ENCODE data around the gene GFAP. TPM values are rescaled to one million over a fixed set of nuclear protein-coding genes. Genes with fewer than 3 reads are reported as not detected.
"Not testable (repeated sequence)": the region's sequence is repeated elsewhere in the genome, so short reads cannot be mapped to it uniquely, and the experiment has no call there.

Gene GFAP
- total and polyA plus RNA-seq, 5 donors from 2014 or later: not detected

DNA sequence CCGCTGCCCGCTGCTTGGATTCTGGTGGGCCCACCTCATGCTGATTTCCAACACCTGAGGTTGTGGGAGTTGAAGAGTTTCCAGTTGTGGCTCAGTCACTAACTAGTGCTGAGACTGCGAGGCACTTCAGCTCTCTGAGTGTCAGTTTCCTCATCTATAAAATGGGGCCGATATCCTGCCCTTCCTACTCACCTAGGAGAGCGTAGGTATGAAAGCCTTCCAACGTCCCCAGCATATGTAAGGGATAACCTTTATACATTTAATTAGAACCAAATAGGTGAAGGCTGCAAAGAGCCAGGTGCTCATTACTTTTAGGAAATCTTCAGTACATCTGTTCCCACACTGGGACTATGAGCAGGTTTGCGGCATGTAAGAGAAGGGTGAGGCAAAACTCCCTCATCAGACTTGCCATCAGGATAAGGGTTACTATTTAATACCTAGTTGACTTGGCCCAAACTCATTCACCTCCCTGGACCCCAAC is 33.1 kb upstream of the GFAP start:
- ATAC-seq (ENCODE audit: low read depth in 2 of 2) (no peak), DNase-seq (no peak)
- Histone ChIP-seq H3K4me3 (ENCODE audit: low read depth, low read length) (peak overlapping the region; percentile 97), H3K27ac (ENCODE audit: insufficient read depth, low read length, poor library complexity, severe bottlenecking) (no peak overlapping the region), H3K36me3 (ENCODE audit: control insufficient read depth, insufficient read depth, low read length) (no peaks in the 10 kb centered on the region), H3K9me3 (ENCODE audit: control insufficient read depth in 2 of 2, low read length in 2 of 2) (no peaks in the 10 kb centered on the region), H3K27me3 (ENCODE audit: control insufficient read depth, insufficient read depth, low read length) (no peaks in the 10 kb centered on the region), H3K4me1 (ENCODE audit: control insufficient read depth, insufficient read depth, low read length, poor library complexity, severe bottlenecking) (peaks cover 16% of the 10 kb centered on the region)
- peaks cover 4% of the 10 kb centered on the region for H3K27me3 Mint-ChIP-seq
- H3K4me1 Mint-ChIP-seq: peaks cover 0 to 18% (median 6%) of the 10 kb centered on the region in 4 donors
- no peaks in the 10 kb centered on the region for H3K36me3 Mint-ChIP-seq
- peak overlapping the region in 2 of 3 donors; percentile 93 to 98 for H3K27ac Mint-ChIP-seq
- peak overlapping the region; percentile 87 to 98 (median 96) for H3K4me3 Mint-ChIP-seq
- no peaks in the 10 kb centered on the region for H3K9me3 Mint-ChIP-seq

DNA sequence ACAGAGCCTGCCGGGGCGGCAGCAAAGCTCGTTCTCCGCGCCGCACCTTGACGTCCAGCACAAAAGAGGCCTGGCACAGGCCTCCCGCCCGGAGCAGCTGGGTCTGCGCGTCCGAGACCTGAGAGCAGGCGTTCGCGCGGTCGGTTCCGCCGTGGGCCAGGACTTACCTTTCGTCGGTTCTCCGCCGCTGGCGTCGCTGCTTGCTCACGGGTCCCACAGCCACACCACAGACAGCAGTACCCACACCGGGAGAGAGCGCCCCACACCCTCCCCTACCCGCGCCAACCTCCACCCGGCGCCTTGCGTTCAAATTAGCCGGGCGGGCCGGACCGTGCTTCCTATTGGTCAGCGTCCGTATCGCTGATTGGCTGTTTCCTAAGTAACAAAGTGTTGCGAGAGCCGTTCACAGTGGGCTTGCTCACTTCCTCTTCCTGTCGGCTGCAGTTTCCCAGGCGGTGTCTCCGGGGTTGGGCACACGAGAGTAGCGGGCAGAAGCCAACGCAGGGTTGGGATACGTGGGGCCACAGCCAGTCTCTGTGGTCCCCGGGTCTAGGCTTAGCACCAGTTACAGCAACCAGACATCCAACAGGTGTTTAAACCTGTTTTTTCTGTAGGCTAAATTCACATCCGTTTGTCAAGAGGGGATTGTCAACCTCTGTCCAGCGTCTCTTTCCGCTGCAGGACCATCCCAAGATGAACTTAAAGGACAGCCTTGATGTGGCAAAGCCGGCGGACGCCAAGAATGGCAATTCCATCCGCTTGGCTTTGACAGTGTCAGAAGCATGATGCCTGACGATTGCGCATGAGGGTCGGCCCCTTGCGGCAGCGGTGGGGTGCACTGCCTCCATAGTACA is 32.4 kb upstream of the GFAP start, which contains the start of gene KIF18B:
Gene KIF18B (minus strand): TSS at position 313 of the 854 bp plus-strand sequence. CDS start 11,429 bp downstream, outside the sequence.
- H3K9me3 Mint-ChIP-seq: no peaks in the 10 kb centered on the region
- Histone ChIP-seq H3K27ac (ENCODE audit: insufficient read depth, low read length, poor library complexity, severe bottlenecking) (peak within 1 kb of the TSS; percentile 74), H3K36me3 (ENCODE audit: control insufficient read depth, insufficient read depth, low read length) (no peaks in the 10 kb centered on the region), H3K27me3 (ENCODE audit: control insufficient read depth, insufficient read depth, low read length) (no peaks in the 10 kb centered on the region), H3K4me3 (ENCODE audit: low read depth, low read length) (peak within 1 kb of the TSS; percentile 97), H3K4me1 (ENCODE audit: control insufficient read depth, insufficient read depth, low read length, poor library complexity, severe bottlenecking) (peaks cover 19% of the 10 kb centered on the region), H3K9me3 (ENCODE audit: control insufficient read depth in 2 of 2, low read length in 2 of 2) (no peaks in the 10 kb centered on the region)
- H3K4me1 Mint-ChIP-seq: peaks cover 0 to 23% (median 6%) of the 10 kb centered on the region in 4 donors
- ATAC-seq (ENCODE audit: low read depth in 2 of 2) (peak; percentile 99 to 100), DNase-seq (peak; percentile 83 to 97 (median 88))
- no peaks in the 10 kb centered on the region for H3K36me3 Mint-ChIP-seq
- H3K27ac Mint-ChIP-seq: peak within 1 kb of the TSS; percentile 93 to 98 (median 95)
- peak within 1 kb of the TSS; percentile 87 to 98 (median 96) for H3K4me3 Mint-ChIP-seq
- H3K27me3 Mint-ChIP-seq: peaks cover 4% of the 10 kb centered on the region

DNA sequence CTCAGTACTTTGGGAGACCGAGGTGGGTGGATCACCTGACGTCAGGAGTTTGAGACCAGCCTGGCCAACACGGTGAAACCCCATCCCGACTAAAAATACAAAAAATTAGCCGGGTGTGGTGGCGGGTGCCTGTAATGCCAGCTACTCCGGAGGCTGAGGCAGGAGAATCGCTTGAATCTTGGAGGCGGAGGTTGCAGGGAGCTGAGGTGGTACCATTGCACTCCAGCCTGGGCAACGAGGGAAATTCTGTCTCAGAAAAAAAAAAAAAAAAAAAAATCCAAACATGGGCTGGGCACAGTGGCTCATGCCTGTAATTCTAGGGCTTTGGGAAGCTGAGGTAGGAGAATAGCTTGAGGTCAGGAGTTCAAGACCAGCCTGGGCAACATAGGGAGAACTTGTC is 30.4 kb upstream of the GFAP start:
- H3K27me3 Mint-ChIP-seq; ATAC-seq (ENCODE audit: low read depth in 2 of 2): not testable (repeated sequence)
- H3K4me3 Mint-ChIP-seq: peak overlapping the region in 2 of 4 donors; percentile 22 to 41

DNA sequence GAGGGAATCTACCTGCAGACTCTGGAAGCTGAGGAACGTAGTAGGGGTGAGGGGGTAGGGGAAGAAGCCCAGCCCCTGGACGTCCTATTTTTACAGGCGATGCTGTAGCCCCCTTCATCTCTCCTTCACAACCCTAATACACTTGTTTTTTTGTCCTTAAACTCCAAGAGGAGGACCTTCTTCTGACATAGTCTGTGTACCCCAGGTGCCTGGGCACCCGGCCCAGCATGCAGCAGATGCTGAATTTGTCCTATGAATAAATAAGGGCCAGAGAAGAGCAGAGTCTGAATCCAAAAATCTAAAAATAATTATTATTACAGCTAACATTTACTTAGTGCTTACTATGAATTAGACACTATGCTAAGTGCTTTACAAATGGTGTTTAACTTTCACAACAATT is 27.2 kb upstream of the GFAP start:
- Histone ChIP-seq H3K4me1 (ENCODE audit: control insufficient read depth, insufficient read depth, low read length, poor library complexity, severe bottlenecking) (peaks cover 25% of the 10 kb centered on the region), H3K9me3 (ENCODE audit: control insufficient read depth in 2 of 2, low read length in 2 of 2) (no peaks in the 10 kb centered on the region), H3K27me3 (ENCODE audit: control insufficient read depth, insufficient read depth, low read length) (no peaks in the 10 kb centered on the region), H3K36me3 (ENCODE audit: control insufficient read depth, insufficient read depth, low read length) (no peaks in the 10 kb centered on the region), H3K4me3 (ENCODE audit: low read depth, low read length) (no peak overlapping the region), H3K27ac (ENCODE audit: insufficient read depth, low read length, poor library complexity, severe bottlenecking) (peak overlapping the region; percentile 44)
- DNase-seq (no peak), ATAC-seq (ENCODE audit: low read depth in 2 of 2) (no peak)
- no peaks in the 10 kb centered on the region for H3K36me3 Mint-ChIP-seq
- H3K4me1 Mint-ChIP-seq: peaks cover 0 to 22% (median 14%) of the 10 kb centered on the region in 4 donors
- H3K27ac Mint-ChIP-seq: peak overlapping the region in 1 of 3 donors; percentile 21
- no peaks in the 10 kb centered on the region for H3K27me3 Mint-ChIP-seq
- peaks cover 0 to 2% (median 0%) of the 10 kb centered on the region in 7 donors for H3K9me3 Mint-ChIP-seq
- H3K4me3 Mint-ChIP-seq: peak overlapping the region in 3 of 4 donors; percentile 29 to 77 (median 71)

More for the DNA sequence above, 30.4 kb upstream of the GFAP start:
- not testable (repeated sequence) for H3K27me3 ChIP-seq (ENCODE audit: control insufficient read depth, insufficient read depth, low read length); H3K9me3 ChIP-seq (ENCODE audit: control insufficient read depth in 2 of 2, low read length in 2 of 2); H3K27ac Mint-ChIP-seq; H3K9me3 Mint-ChIP-seq; H3K4me3 ChIP-seq (ENCODE audit: low read depth, low read length); H3K27ac ChIP-seq (ENCODE audit: insufficient read depth, low read length, poor library complexity, severe bottlenecking); DNase-seq; H3K36me3 ChIP-seq (ENCODE audit: control insufficient read depth, insufficient read depth, low read length); H3K36me3 Mint-ChIP-seq
- peaks cover 32% of the 10 kb centered on the region for H3K4me1 ChIP-seq (ENCODE audit: control insufficient read depth, insufficient read depth, low read length, poor library complexity, severe bottlenecking)
- peaks cover 0 to 32% (median 13%) of the 10 kb centered on the region in 4 donors for H3K4me1 Mint-ChIP-seq

DNA sequence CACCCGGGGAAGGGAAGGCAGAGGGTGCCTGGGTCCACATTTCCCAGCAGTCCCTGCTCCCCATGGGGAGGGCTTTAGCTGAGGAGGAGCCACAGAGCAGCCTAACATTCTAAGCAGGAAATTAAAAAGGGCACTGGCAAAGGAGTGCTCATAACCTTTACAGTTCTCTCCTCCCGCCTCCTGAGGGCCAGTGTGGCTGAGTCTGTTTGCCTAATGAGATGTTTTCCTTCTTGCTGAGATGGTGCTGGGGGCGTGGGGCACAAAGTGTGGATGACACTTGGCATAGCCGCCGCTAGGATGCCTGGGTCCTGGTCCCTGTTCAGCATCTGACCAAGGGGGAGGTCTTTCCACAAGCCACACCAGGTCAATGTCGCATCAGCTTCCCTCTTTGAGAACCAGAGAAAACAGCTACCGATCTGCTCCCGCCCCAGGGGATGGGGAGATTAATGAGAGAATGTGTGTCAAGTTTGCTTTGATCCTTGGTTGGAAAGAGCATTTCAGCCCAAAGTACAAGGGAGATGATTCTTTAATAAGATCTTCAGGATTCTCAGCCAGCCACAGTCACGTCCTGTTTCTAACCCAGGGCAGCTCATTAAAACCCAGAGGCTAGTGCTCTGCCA is 26.5 kb upstream of the GFAP start:
- Mint-ChIP-seq H3K4me3 (peak overlapping the region; percentile 16 to 77 (median 40)), H3K27me3 (no peaks in the 10 kb centered on the region), H3K4me1 (peaks cover 0 to 21% (median 17%) of the 10 kb centered on the region in 4 donors), H3K9me3 (peaks cover 0 to 2% (median 0%) of the 10 kb centered on the region in 7 donors), H3K27ac (peak overlapping the region; percentile 21 to 74 (median 48)), H3K36me3 (no peaks in the 10 kb centered on the region)
- H3K27ac ChIP-seq (ENCODE audit: insufficient read depth, low read length, poor library complexity, severe bottlenecking): peak overlapping the region; percentile 44
- peaks cover 19% of the 10 kb centered on the region for H3K4me1 ChIP-seq (ENCODE audit: control insufficient read depth, insufficient read depth, low read length, poor library complexity, severe bottlenecking)
- ATAC-seq (ENCODE audit: low read depth in 2 of 2) (peak; percentile 64 to 70), DNase-seq (peak in 1 of 3 donors; percentile 41)
- peak overlapping the region; percentile 55 for H3K4me3 ChIP-seq (ENCODE audit: low read depth, low read length)
- H3K36me3 ChIP-seq (ENCODE audit: control insufficient read depth, insufficient read depth, low read length): no peaks in the 10 kb centered on the region
- no peaks in the 10 kb centered on the region for H3K27me3 ChIP-seq (ENCODE audit: control insufficient read depth, insufficient read depth, low read length)
- no peaks in the 10 kb centered on the region for H3K9me3 ChIP-seq (ENCODE audit: control insufficient read depth in 2 of 2, low read length in 2 of 2)

DNA sequence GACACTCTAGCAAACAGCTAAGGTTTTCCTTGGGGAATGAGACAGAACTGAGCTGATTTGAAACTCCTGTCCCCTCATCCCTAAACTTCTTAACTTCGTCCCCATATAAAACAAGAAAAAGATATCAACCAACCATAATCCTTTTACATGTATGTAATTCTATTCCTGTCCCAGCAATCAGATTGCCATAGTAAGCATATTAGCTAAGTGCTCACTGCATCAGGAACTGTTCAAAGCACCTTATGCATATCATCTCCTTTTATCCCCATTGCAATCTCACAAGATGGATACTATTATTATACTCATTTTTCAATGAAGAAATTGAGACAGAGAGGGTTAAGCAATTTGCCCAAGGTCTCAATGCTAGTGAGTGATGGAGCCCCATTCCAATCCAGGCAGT is 25.5 kb upstream of the GFAP start:
- no peak overlapping the region for H3K4me3 ChIP-seq (ENCODE audit: low read depth, low read length)
- H3K27me3 ChIP-seq (ENCODE audit: control insufficient read depth, insufficient read depth, low read length): no peaks in the 10 kb centered on the region
- H3K4me1 Mint-ChIP-seq: peaks cover 0 to 17% (median 11%) of the 10 kb centered on the region in 4 donors
- H3K27me3 Mint-ChIP-seq: no peaks in the 10 kb centered on the region
- no peak overlapping the region for H3K27ac ChIP-seq (ENCODE audit: insufficient read depth, low read length, poor library complexity, severe bottlenecking)
- H3K4me3 Mint-ChIP-seq: no peak overlapping the region
- H3K36me3 ChIP-seq (ENCODE audit: control insufficient read depth, insufficient read depth, low read length): no peaks in the 10 kb centered on the region
- ATAC-seq (ENCODE audit: low read depth in 2 of 2) (no peak), DNase-seq (no peak)
- no peak overlapping the region for H3K27ac Mint-ChIP-seq
- H3K9me3 Mint-ChIP-seq: peaks cover 0 to 2% (median 0%) of the 10 kb centered on the region in 7 donors
- no peaks in the 10 kb centered on the region for H3K36me3 Mint-ChIP-seq
- peaks cover 15% of the 10 kb centered on the region for H3K4me1 ChIP-seq (ENCODE audit: control insufficient read depth, insufficient read depth, low read length, poor library complexity, severe bottlenecking)
- H3K9me3 ChIP-seq (ENCODE audit: control insufficient read depth in 2 of 2, low read length in 2 of 2): no peaks in the 10 kb centered on the region

DNA sequence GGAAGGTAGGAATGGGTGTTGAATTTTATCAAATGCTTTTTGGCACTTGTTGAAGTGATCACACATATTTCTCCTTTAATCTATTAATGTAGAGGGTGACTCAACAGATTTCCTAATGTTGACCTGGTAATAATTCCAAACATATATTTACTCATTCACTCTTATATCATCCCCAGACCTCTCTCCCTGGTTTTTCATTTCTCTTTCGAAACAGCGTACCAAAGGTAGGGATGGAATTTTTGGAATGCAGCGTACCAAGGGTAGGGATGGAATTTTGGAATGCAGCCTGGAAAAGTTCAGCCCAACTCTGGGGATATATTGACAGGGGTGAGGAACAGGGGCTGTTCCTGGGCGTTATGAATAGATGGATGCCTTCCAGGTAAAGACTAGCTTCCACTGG is 25.0 kb upstream of the GFAP start:
- H3K36me3 Mint-ChIP-seq: no peaks in the 10 kb centered on the region
- ATAC-seq (ENCODE audit: low read depth in 2 of 2) (no peak), DNase-seq (no peak)
- Histone ChIP-seq H3K36me3 (ENCODE audit: control insufficient read depth, insufficient read depth, low read length) (no peaks in the 10 kb centered on the region), H3K27ac (ENCODE audit: insufficient read depth, low read length, poor library complexity, severe bottlenecking) (no peak overlapping the region), H3K4me1 (ENCODE audit: control insufficient read depth, insufficient read depth, low read length, poor library complexity, severe bottlenecking) (peaks cover 15% of the 10 kb centered on the region), H3K9me3 (ENCODE audit: control insufficient read depth in 2 of 2, low read length in 2 of 2) (no peaks in the 10 kb centered on the region), H3K27me3 (ENCODE audit: control insufficient read depth, insufficient read depth, low read length) (no peaks in the 10 kb centered on the region), H3K4me3 (ENCODE audit: low read depth, low read length) (no peak overlapping the region)
- peaks cover 0 to 2% (median 0%) of the 10 kb centered on the region in 7 donors for H3K9me3 Mint-ChIP-seq
- no peak overlapping the region for H3K4me3 Mint-ChIP-seq
- peaks cover 0 to 17% (median 11%) of the 10 kb centered on the region in 4 donors for H3K4me1 Mint-ChIP-seq
- H3K27me3 Mint-ChIP-seq: no peaks in the 10 kb centered on the region
- no peak overlapping the region for H3K27ac Mint-ChIP-seq
